Uterus (tissue), 2 donors: Measurements from ENCODE around the gene ATP6V0E2.

Experiments used
- POLR2A ChIP-seq, 2 donors: fragments of 450-650 bp; IDR thresholded peaks; one replicate each; pipeline ENCODE4 v1.6.1; 2016; ENCODE audit warnings: antibody characterized with exemption in 2 of 2, mild to moderate bottlenecking in 1 of 2, moderate library complexity in 1 of 2
- TF ChIP-seq, protein P1 (sequence below), 4 experiments: fragments of 200-600 bp in 2 of 4; fragments of 450-650 bp in 2 of 4; sonication (generic) in 2 of 4; IDR thresholded peaks; one replicate each; pipeline ENCODE4 v1.5.1; 2016 to 2019; ENCODE audit warnings: antibody characterized with exemption in 4 of 4, mild to moderate bottlenecking in 2 of 4, moderate library complexity in 1 of 4

GRCh38 chr7:149854611-149855360 lies 19.0 kb upstream of the ATP6V0E2 start:
- TF ChIP-seq, protein P1, sequence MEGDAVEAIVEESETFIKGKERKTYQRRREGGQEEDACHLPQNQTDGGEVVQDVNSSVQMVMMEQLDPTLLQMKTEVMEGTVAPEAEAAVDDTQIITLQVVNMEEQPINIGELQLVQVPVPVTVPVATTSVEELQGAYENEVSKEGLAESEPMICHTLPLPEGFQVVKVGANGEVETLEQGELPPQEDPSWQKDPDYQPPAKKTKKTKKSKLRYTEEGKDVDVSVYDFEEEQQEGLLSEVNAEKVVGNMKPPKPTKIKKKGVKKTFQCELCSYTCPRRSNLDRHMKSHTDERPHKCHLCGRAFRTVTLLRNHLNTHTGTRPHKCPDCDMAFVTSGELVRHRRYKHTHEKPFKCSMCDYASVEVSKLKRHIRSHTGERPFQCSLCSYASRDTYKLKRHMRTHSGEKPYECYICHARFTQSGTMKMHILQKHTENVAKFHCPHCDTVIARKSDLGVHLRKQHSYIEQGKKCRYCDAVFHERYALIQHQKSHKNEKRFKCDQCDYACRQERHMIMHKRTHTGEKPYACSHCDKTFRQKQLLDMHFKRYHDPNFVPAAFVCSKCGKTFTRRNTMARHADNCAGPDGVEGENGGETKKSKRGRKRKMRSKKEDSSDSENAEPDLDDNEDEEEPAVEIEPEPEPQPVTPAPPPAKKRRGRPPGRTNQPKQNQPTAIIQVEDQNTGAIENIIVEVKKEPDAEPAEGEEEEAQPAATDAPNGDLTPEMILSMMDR (IDR thresholded peaks at IDR 0.05) = no peak
- TF ChIP-seq POLR2A (IDR thresholded peaks at IDR 0.05) = no peak
